Spleen (tissue), 11 donors: ENCODE data around the gene OTUB1. TPM values are rescaled to one million over a fixed set of nuclear protein-coding genes. Genes with fewer than 3 reads are reported as not detected.

ENCODE experiments used
- DNase-seq: peaks from one replicate; pipeline ENCODE4 v3.0.0-alpha.2; 2020
- H3K27ac ChIP-seq, 8 donors: fragments of 200-600 bp; sonication (generic) in 7 of 8; 1 replicate in 4 of 8; 2 replicates in 4 of 8; pipeline versions ENCODE4 v1.5.0 to v1.8.0; 2016 to 2021; ENCODE audit warnings: inconsistent platforms in 4 of 8, mild to moderate bottlenecking in 4 of 8, moderate library complexity in 1 of 8
- H3K27me3 ChIP-seq, 7 donors: fragments of 200-600 bp; sonication (generic) in 6 of 7; replicated peaks in 1 of 7; 1 replicate in 4 of 7; 2 replicates in 3 of 7; pipeline versions ENCODE4 v1.5.0 to v1.8.0; 2016 to 2021; ENCODE audit warnings: inconsistent platforms in 3 of 7, mild to moderate bottlenecking in 1 of 7
- H3K36me3 ChIP-seq, 6 donors: fragments of 200-600 bp; sonication (generic) in 5 of 6; 1 replicate in 4 of 6; 2 replicates in 2 of 6; pipeline versions ENCODE4 v1.5.0 to v1.8.0; 2016 to 2021; ENCODE audit warnings: inconsistent platforms in 2 of 6
- H3K4me1 ChIP-seq, 6 donors: fragments of 200-600 bp; sonication (generic) in 5 of 6; 1 replicate in 3 of 6; 2 replicates in 3 of 6; pipeline versions ENCODE4 v1.5.0 to v1.8.0; 2016 to 2021; ENCODE audit warnings: inconsistent platforms in 3 of 6
- H3K4me3 ChIP-seq, 8 donors: fragments of 200-600 bp; sonication (generic) in 7 of 8; 1 replicate in 4 of 8; 2 replicates in 4 of 8; pipeline versions ENCODE4 v1.5.0 to v1.8.0; 2016 to 2021; ENCODE audit warnings: inconsistent platforms in 4 of 8, mild to moderate bottlenecking in 4 of 8, moderate library complexity in 2 of 8
- H3K9me3 ChIP-seq, 8 donors: fragments of 200-600 bp; sonication (generic) in 7 of 8; 1 replicate in 4 of 8; 2 replicates in 4 of 8; pipeline versions ENCODE4 v1.5.0 to v1.8.0; 2016 to 2021; ENCODE audit warnings: inconsistent platforms in 4 of 8
- CTCF ChIP-seq, 11 experiments: fragments of 200-600 bp in 7 of 11; fragments of 450-650 bp in 4 of 11; sonication (generic) in 4 of 11; IDR thresholded peaks in 8 of 11; conservative IDR thresholded peaks in 3 of 11; 1 replicate in 7 of 11; 2 replicates in 4 of 11; pipeline versions ENCODE4 v1.4.0 to v1.8.0; 2016 to 2021; ENCODE audit warnings: antibody characterized with exemption in 11 of 11, inconsistent platforms in 4 of 11, mild to moderate bottlenecking in 1 of 11
- POLR2A ChIP-seq, 3 donors: fragments of 450-650 bp; IDR thresholded peaks; one replicate each; pipeline ENCODE4 v1.5.1; 2017; ENCODE audit warnings: antibody characterized with exemption in 3 of 3, mild to moderate bottlenecking in 1 of 3
- POLR2AphosphoS5 ChIP-seq, 3 donors: sonication (generic); formaldehyde crosslinking; IDR thresholded peaks; one replicate each; pipeline ENCODE4 v1.5.1; 2017; ENCODE audit warnings: antibody characterized with exemption in 3 of 3
- WGBS, 5 donors: extraction: QIAGEN DNeasy Blood & Tissue Kit in 3 of 5; methylation state at CpG; one replicate each; pipeline versions ENCODE4 v1.1.5 to v1.1.7; 2013 to 2018; 5-methylcytosine and 5-hydroxymethylcytosine counted together
- intact Hi-C: fragments of 100-400 bp; cut with DNase I; formaldehyde crosslinking; loops from one replicate; pipeline ENCODE4 v1.15.0; 2023; ENCODE audit warnings: low total_unique reads
- polyA plus RNA-seq, 3 donors: library from polyadenylated mRNA; stranded (reverse); fragments of 200-250 nt; gene quantifications; one replicate each; pipeline ENCODE4 v1.2.1, GENCODE V29; 2013
- total RNA-seq, 7 donors: library from RNA; depleted of rRNA in 3 of 7; stranded (reverse); fragments of >200 nt in 3 of 7; fragmentation: NEBNext Ultra II Directional in 4 of 7; extraction: Animal tissue kit (Norgen Biotek cat#: 25700) in 4 of 7; gene quantifications; one replicate each; pipeline versions ENCODE4 v1.1.0 to v1.2.1, GENCODE V29; 2016 to 2021
- donor health status: healthy with polysubstance abuse.
- donor health status: DM: no; HTN: no; CAD: no; lungs with moderate emphysema.
- donor health status: DM: no; HTN: no; CAD: no.
- donor health status: Bipolar disorder and iron deficiency.
- donor health status: healthy.
- donor health status: DM: no; HTN: no; CAD: no.
- donor health status: DM: yes; HTN: yes; CAD: no.

The OTUB1 gene
- total and polyA plus RNA-seq, 10 donors, result 56.1 to 89.7 (median 63.5) TPM

GRCh38 chr11:64029773-64030172 lies 43.5 kb downstream of the OTUB1 start:
- Histone ChIP-seq H3K36me3 (no peaks in the 10 kb centered on the region), H3K4me1 (peaks cover 4 to 31% (median 24%) of the 10 kb centered on the region in 6 donors), H3K9me3 (no peaks in the 10 kb centered on the region), H3K4me3 (no peak overlapping the region), H3K27ac (no peak overlapping the region), H3K27me3 (peaks cover 0 to 65% (median 19%) of the 10 kb centered on the region in 7 donors)
- no peak for DNase-seq
- no peak for TF ChIP-seq CTCF (IDR thresholded peaks at IDR 0.05 in 8 of 11, conservative IDR thresholded peaks at IDR 0.05 in 3 of 11)
- TF ChIP-seq POLR2A (IDR thresholded peaks at IDR 0.05), result no peak
- no peak for TF ChIP-seq POLR2AphosphoS5 (IDR thresholded peaks at IDR 0.05)
- intact Hi-C loops, result no loop called here
- WGBS, 5 donors, result 78 to 90% (median 85%) methylated on average over 6 to 8 of the region's 8 CpGs

GRCh38 chr11:64031001-64031400 lies 44.8 kb downstream of the OTUB1 start:
- H3K27ac ChIP-seq, result no peak overlapping the region
- no peak overlapping the region for H3K4me3 ChIP-seq
- no peaks in the 10 kb centered on the region for H3K9me3 ChIP-seq
- intact Hi-C loops, result no loop called here
- DNase-seq, result no peak
- peaks cover 10 to 40% (median 32%) of the 10 kb centered on the region in 6 donors for H3K4me1 ChIP-seq
- no peaks in the 10 kb centered on the region for H3K36me3 ChIP-seq
- WGBS, 5 donors, result 80 to 88% (median 81%) methylated on average over 3 of the region's 3 CpGs
- H3K27me3 ChIP-seq, result peaks cover 0 to 77% (median 29%) of the 10 kb centered on the region in 7 donors
- TF ChIP-seq POLR2A (IDR thresholded peaks at IDR 0.05), result no peak
- TF ChIP-seq POLR2AphosphoS5 (IDR thresholded peaks at IDR 0.05), result no peak
- no peak for TF ChIP-seq CTCF (IDR thresholded peaks at IDR 0.05 in 8 of 11, conservative IDR thresholded peaks at IDR 0.05 in 3 of 11)

GRCh38 chr11:64032050-64032449 lies 45.8 kb downstream of the OTUB1 start:
- 46 to 83% (median 73%) methylated on average over 4 of the region's 4 CpGs for WGBS, 5 donors
- intact Hi-C loops, result no loop called here
- H3K27ac ChIP-seq, result no peak overlapping the region
- DNase-seq, result no peak
- peaks cover 0 to 84% (median 40%) of the 10 kb centered on the region in 7 donors for H3K27me3 ChIP-seq
- no peaks in the 10 kb centered on the region for H3K9me3 ChIP-seq
- no peak overlapping the region for H3K4me3 ChIP-seq
- H3K36me3 ChIP-seq, result no peaks in the 10 kb centered on the region
- peaks cover 19 to 47% (median 39%) of the 10 kb centered on the region in 6 donors for H3K4me1 ChIP-seq
- TF ChIP-seq CTCF (IDR thresholded peaks at IDR 0.05 in 8 of 11, conservative IDR thresholded peaks at IDR 0.05 in 3 of 11) (no peak), POLR2AphosphoS5 (IDR thresholded peaks at IDR 0.05) (no peak), POLR2A (IDR thresholded peaks at IDR 0.05) (no peak)

- Histone ChIP-seq H3K27ac (no peak overlapping the region), H3K4me3 (no peak overlapping the region), H3K27me3 (peaks cover 0 to 76% (median 50%) of the 10 kb centered on the region in 7 donors), H3K36me3 (no peaks in the 10 kb centered on the region), H3K4me1 (peaks cover 15 to 31% (median 19%) of the 10 kb centered on the region in 6 donors), H3K9me3 (no peaks in the 10 kb centered on the region)
- no peak for TF ChIP-seq POLR2AphosphoS5 (IDR thresholded peaks at IDR 0.05)
- no peak for TF ChIP-seq CTCF (IDR thresholded peaks at IDR 0.05 in 8 of 11, conservative IDR thresholded peaks at IDR 0.05 in 3 of 11)
- WGBS, 5 donors, result 52 to 65% (median 62%) methylated on average over 9 of the region's 9 CpGs
- intact Hi-C loops, result no loop called here
- no peak for DNase-seq
Observed at GRCh38 chr11:64034411-64034811, 48.2 kb downstream of the OTUB1 start.
